GM10266 (cell line): ENCODE results near the gene LMNTD2.

Experiments
- DNase-seq: peaks from one replicate; pipeline ENCODE4 v3.0.0; 2012; ENCODE audit errors: extremely low spot score
- CTCF ChIP-seq: IDR thresholded peaks from 2 replicates; pipeline ENCODE4 v1.5.1; 2012; ENCODE audit warnings: mild to moderate bottlenecking, low read depth; ENCODE audit not compliant: control insufficient read depth, insufficient read depth; ENCODE audit errors: missing control alignments

Gene LMNTD2

GRCh38 chr11:565921-566509, 5.5 kb upstream of the LMNTD2 start:
- no peak for DNase-seq
- TF ChIP-seq CTCF, result peak; percentile 23

- DNase-seq, result no peak
- TF ChIP-seq CTCF, result no peak
Observed at GRCh38 chr11:563812-564578, 3.5 kb upstream of the LMNTD2 start.

- no peak for DNase-seq
- TF ChIP-seq CTCF, result no peak
Observed at GRCh38 chr11:563066-563811, 2.7 kb upstream of the LMNTD2 start.

- DNase-seq, result no peak
Observed at GRCh38 chr11:562046-562645, 1.6 kb upstream of the LMNTD2 start.

GRCh38 chr11:561148-562003, 838 bp upstream of the LMNTD2 start:
- no peak for TF ChIP-seq CTCF
- peak; percentile 53 for DNase-seq

More at GRCh38 chr11:562046-562645, 1.6 kb upstream of the LMNTD2 start:
- no peak for TF ChIP-seq CTCF

GRCh38 chr11:559712-560304, 730 bp downstream of the LMNTD2 start:
- no peak for TF ChIP-seq CTCF
- DNase-seq, result no peak
